ENCODE results near the gene FNDC10.

GRCh38 chr1:1623631-1624442 lies 23.9 kb upstream of the FNDC10 start:
- TF ChIP-seq MXI1 (IDR thresholded peaks at IDR 0.05; ENCODE audit: low read depth, low read length) (no peak), CBFB (IDR thresholded peaks at IDR 0.05; ENCODE audit: low read depth) (no peak), RFX5 (IDR thresholded peaks at IDR 0.05; ENCODE audit: low read depth, low read length) (no peak), POLR2A (IDR thresholded peaks at IDR 0.05; ENCODE audit: low read depth, low read length) (no peak), KDM1A (IDR thresholded peaks at IDR 0.05; ENCODE audit: borderline replicate concordance) (no peak), SMC3 (IDR thresholded peaks at IDR 0.05; ENCODE audit: borderline replicate concordance, low read length) (no peak), RAD21 (IDR thresholded peaks at IDR 0.05; ENCODE audit: insufficient read depth, low read depth, low read length) (no peak), IKZF1 (conservative IDR thresholded peaks at IDR 0.05) (no peak), BRCA1 (IDR thresholded peaks at IDR 0.05; ENCODE audit: low read depth, low read length) (no peak), BCLAF1 (IDR thresholded peaks at IDR 0.05) (no peak), PBX3 (IDR thresholded peaks at IDR 0.05; ENCODE audit: insufficient replicate concordance, low read depth, low read length) (no peak)
